HL-60 (cell line): Measurements from ENCODE around the gene CHID1.

Experiments
- DNase-seq, 2 experiments: peaks; one replicate each; pipeline ENCODE4 v3.0.0-alpha.2; 2010 to 2020; ENCODE audit warnings: low read depth in 1 of 2, low spot score in 1 of 2
- H3K27ac ChIP-seq: fragments of 250-450 bp; sonication (Bioruptor Pico); replicated peaks from 2 replicates; pipeline ENCODE4 v1.5.1; 2020; ENCODE audit warnings: mild to moderate bottlenecking, moderate library complexity
- H3K27me3 ChIP-seq: fragments of 250-450 bp; sonication (Bioruptor Pico); 2 replicates; pipeline ENCODE4 v1.5.1; 2021; ENCODE audit warnings: mild to moderate bottlenecking, moderate library complexity; ENCODE audit not compliant: insufficient read depth, poor library complexity, severe bottlenecking
- H3K4me3 ChIP-seq: replicated peaks from 2 replicates; pipeline ENCODE4 v1.5.1; 2011; ENCODE audit warnings: mild to moderate bottlenecking, control low read depth, low read length; ENCODE audit not compliant: insufficient read depth
- CTCF ChIP-seq: IDR thresholded peaks from one replicate; pipeline ENCODE4 v1.5.1; 2011; ENCODE audit warnings: low read length, control low read depth, inconsistent platforms; ENCODE audit not compliant: insufficient read depth
- GABPA ChIP-seq: IDR thresholded peaks from 2 replicates; pipeline ENCODE4 v1.6.1; 2012; ENCODE audit warnings: low read depth
- POLR2AphosphoS5 ChIP-seq: IDR thresholded peaks from 2 replicates; pipeline ENCODE4 v1.6.1; 2012; ENCODE audit warnings: low read depth
- REST ChIP-seq: IDR thresholded peaks from 2 replicates; pipeline ENCODE4 v1.6.1; 2012; ENCODE audit warnings: low read depth; ENCODE audit not compliant: insufficient replicate concordance
- SPI1 ChIP-seq: IDR thresholded peaks from 2 replicates; pipeline ENCODE4 v1.6.1; 2012; ENCODE audit warnings: low read depth, mild to moderate bottlenecking, borderline replicate concordance

Gene CHID1

DNA sequence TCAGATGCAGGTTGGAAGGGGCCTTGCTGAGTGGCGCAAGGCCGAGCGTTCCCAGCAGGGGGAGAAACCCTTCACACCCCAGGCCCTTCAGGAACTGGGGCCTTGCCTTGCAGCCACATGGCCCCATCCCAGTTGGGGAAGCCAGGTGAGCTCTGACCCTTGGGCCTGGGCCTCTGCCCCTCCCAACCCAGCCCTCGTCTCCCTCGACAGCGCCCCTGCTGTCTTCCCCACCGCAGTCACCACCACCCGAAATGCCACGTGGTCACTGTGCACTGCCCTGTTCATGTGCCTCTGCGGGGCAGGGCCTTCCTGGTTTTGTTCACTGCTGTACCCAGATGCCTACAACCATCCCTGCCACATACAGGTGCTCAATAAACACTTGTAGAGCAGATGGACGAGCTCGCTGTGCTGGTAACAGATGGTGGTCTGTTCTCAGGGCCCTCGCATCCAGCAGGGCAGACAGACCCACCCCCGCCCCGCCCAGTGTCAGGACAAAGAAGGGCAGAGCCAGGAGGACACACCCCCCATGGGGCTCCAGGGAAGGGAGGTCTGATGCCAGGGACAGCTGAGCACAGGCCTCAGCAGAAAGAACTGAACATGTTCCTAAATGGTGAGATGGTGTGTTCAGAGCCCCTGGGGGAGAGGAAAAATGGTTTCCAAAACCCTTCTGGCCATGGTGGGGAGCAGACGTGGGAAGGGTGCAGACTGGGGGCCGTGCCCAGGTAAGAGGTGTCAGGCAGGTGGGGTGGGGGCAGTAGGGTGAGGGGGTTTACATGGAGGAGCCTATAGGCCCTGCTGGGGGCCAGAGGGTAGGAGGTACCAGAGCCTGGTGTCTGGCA, 72.0 kb downstream of the CHID1 start:
- Histone ChIP-seq H3K27me3 (no peaks in the 10 kb centered on the region), H3K4me3 (no peak overlapping the region), H3K27ac (no peak overlapping the region)
- TF ChIP-seq REST: no peak
- no peak for TF ChIP-seq CTCF
- no peak for TF ChIP-seq GABPA
- no peak for TF ChIP-seq SPI1
- TF ChIP-seq POLR2AphosphoS5: no peak; the same call in 1 of the 2 replicates
- no peak for DNase-seq

GRCh38 chr11:837990-838307, 72.7 kb downstream of the CHID1 start:
- no peak overlapping the region for H3K27ac ChIP-seq
- H3K27me3 ChIP-seq: no peaks in the 10 kb centered on the region
- TF ChIP-seq REST (no peak), SPI1 (no peak), POLR2AphosphoS5 (no peak), GABPA (no peak), CTCF (no peak)
- no peak for DNase-seq
- no peak overlapping the region for H3K4me3 ChIP-seq

DNA sequence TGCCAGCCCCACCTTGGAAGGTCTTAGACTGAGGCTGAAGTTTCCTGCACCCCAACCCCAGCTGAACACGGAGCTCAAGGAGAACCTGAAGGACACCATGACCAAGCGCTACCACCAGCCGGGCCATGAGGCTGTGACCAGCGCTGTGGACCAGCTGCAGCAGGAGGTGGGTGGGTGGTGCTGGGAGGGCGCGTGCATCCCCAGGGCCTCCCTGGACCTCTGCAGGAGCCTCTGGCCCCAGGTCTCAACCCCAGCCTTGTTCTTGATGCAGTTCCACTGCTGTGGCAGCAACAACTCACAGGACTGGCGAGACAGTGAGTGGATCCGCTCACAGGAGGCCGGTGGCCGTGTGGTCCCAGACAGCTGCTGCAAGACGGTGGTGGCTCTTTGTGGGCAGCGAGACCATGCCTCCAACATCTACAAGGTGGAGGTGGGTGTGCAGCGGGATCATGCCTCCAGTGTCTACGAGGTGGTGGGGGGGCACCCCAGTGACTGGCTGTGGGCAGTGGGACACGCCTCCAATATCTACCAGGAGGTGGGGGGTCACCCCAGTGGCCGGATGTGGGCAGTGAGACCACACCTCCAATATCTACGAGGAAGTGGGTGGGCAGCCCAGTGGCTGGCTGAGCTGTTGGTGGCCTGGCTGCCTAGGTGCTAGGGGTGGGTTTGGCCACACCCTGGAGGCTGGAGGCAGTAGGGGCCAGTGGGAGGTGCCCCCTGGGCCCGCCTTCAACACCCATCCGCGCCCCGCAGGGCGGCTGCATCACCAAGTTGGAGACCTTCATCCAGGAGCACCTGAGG, 73.2 kb downstream of the CHID1 start:
- H3K27me3 ChIP-seq: no peaks in the 10 kb centered on the region
- H3K4me3 ChIP-seq: no peak overlapping the region
- TF ChIP-seq REST (no peak), GABPA (no peak), POLR2AphosphoS5 (no peak), CTCF (no peak), SPI1 (no peak)
- no peak overlapping the region for H3K27ac ChIP-seq
- no peak for DNase-seq
